NCI-H128 (cell line): ENCODE results near the gene LRRC52.
A peak's percentile ranks its signal among the peaks of the same experiment; 100 is the strongest.
"Not testable (repeated sequence)": the region's sequence is repeated elsewhere in the genome, so short reads cannot be mapped to it uniquely, and the experiment has no call there.

ENCODE experiments used
- DNase-seq: peaks from one replicate; lab custom pipeline; 2025; ENCODE audit not compliant: unreplicated experiment; lab: John Stamatoyannopoulos, UW

The LRRC52 gene

GRCh38 chr1:165580931-165581871, 37.4 kb downstream of the LRRC52 start:
- no peak for DNase-seq

- DNase-seq = no peak
These were observed 38.1 kb downstream of the LRRC52 start for GRCh38 chr1:165581926-165582325.

GRCh38 chr1:165586398-165586797, 42.6 kb downstream of the LRRC52 start:
- DNase-seq = no peak

GRCh38 chr1:165591391-165591790, 47.6 kb downstream of the LRRC52 start:
- DNase-seq = not testable (repeated sequence)

- peak; percentile 54 for DNase-seq
These were observed 49.4 kb downstream of the LRRC52 start for GRCh38 chr1:165592945-165593823.

- DNase-seq = no peak
These were observed 51.6 kb downstream of the LRRC52 start for GRCh38 chr1:165595246-165595938.

GRCh38 chr1:165597883-165598675, 54.3 kb downstream of the LRRC52 start:
- peak; percentile 98 for DNase-seq

GRCh38 chr1:165598676-165599059, 54.9 kb downstream of the LRRC52 start:
- DNase-seq = no peak

- DNase-seq = no peak
These were observed 57.0 kb downstream of the LRRC52 start for GRCh38 chr1:165600793-165601192.

GRCh38 chr1:165603810-165604209, 60.0 kb downstream of the LRRC52 start:
- DNase-seq = no peak

GRCh38 chr1:165605246-165605645, 61.4 kb downstream of the LRRC52 start:
- DNase-seq = no peak

- DNase-seq = not testable (repeated sequence)
These were observed 62.9 kb downstream of the LRRC52 start for GRCh38 chr1:165606676-165607075.

- DNase-seq = no peak
These were observed 67.1 kb downstream of the LRRC52 start for GRCh38 chr1:165610866-165611265.

- DNase-seq = no peak
These were observed 68.3 kb downstream of the LRRC52 start for GRCh38 chr1:165612062-165612461.
